HAP-1 (cell line): Measurements from ENCODE around the gene DYNLT3.

Experiments
- DNase-seq, 2 experiments: peaks; one replicate each; pipeline ENCODE4 v3.0.0-alpha.2; 2016 to 2020; ENCODE audit warnings: low spot score in 2 of 2
- H3K27me3 ChIP-seq: fragments of 250-450 bp; sonication (Bioruptor Pico); 2 replicates; pipeline ENCODE4 v1.5.1; 2020; ENCODE audit warnings: low read depth, mild to moderate bottlenecking, moderate library complexity
- H3K36me3 ChIP-seq: fragments of 250-450 bp; sonication (Bioruptor Pico); replicated peaks from 2 replicates; pipeline ENCODE4 v1.5.1; 2020; ENCODE audit warnings: mild to moderate bottlenecking
- H3K4me1 ChIP-seq: fragments of 250-450 bp; sonication (Bioruptor Pico); 2 replicates; pipeline ENCODE4 v1.5.1; 2020; ENCODE audit warnings: mild to moderate bottlenecking
- H3K4me3 ChIP-seq: fragments of 250-450 bp; sonication (Bioruptor Pico); 2 replicates; pipeline ENCODE4 v1.5.1; 2020; ENCODE audit warnings: mild to moderate bottlenecking, moderate library complexity
- H3K9me3 ChIP-seq: fragments of 250-450 bp; sonication (Bioruptor Pico); 2 replicates; pipeline ENCODE4 v1.5.1; 2020; ENCODE audit warnings: mild to moderate bottlenecking, moderate library complexity
- in situ Hi-C: fragments of 300-500 bp; cut with MboI; formaldehyde crosslinking; loops from 3 replicates; pipeline ENCODE4 v1.14.3; 2020; ENCODE audit warnings: low sequenced_read_pairs, inconsistent platforms, mixed read lengths

Gene DYNLT3

DNA sequence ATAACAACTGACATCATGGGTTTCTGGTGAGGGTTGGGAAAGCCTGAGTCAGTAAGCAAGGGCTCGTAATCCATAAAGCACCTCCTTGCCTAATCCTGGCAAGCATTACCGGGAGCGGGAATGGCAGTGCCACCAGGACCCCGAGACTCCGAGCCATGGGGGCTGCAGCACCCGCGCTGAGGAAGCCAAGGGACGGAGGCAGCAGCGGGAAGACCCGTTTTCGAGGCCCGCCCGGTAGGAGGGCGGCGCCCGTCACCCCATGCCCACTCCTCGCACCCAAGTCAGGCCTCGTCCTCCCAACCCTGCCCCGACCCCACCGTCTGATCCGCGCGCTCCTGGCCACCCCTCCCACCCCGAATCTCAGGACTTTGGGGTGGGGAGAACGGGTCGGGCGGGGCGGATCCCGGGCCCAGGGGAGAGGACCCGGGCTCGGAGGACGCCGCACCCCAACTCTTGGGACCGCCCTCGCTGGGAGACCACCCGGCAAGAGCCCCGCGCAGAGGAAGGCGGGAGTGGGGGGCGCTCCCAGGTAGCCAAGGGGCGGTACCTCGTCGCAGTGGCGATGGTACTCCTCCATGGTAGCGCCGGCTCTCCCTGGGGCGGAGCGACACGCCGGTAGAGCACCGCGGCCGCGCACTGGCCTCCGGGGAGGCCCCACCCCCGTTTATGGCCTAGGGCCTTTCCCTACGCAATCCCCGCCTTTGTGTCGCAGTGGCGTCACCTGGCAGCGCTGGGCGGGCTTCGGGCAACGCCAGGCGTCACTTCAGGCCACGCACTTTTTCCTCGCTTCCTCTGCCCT is at the start of gene DYNLT3:
Gene DYNLT3, minus strand, starts transcription at position 638 of the 799 bp plus-strand sequence. Its CDS starts 61 bp downstream, at position 577.
- DNase-seq: peak; percentile 83 to 92
- in situ Hi-C loops: no loop called here
- Histone ChIP-seq H3K4me3 (peak within 1 kb of the TSS; percentile 61), H3K27me3 (no peaks in the 10 kb centered on the region), H3K4me1 (peaks cover 6% of the 10 kb centered on the region; the same call in 1 of the 2 replicates), H3K9me3 (no peaks in the 10 kb centered on the region), H3K36me3 (no peaks in the 10 kb centered on the region)

GRCh38 chrX:37896511-37896890 is 49.1 kb upstream of the DYNLT3 start:
- Histone ChIP-seq H3K27me3 (no peaks in the 10 kb centered on the region), H3K9me3 (no peaks in the 10 kb centered on the region), H3K4me3 (no peak overlapping the region), H3K36me3 (no peaks in the 10 kb centered on the region), H3K4me1 (no peaks in the 10 kb centered on the region)
- DNase-seq: no peak
- in situ Hi-C loops: no loop called here

GRCh38 chrX:37895795-37896510 is 48.6 kb upstream of the DYNLT3 start:
- Histone ChIP-seq H3K9me3 (no peaks in the 10 kb centered on the region), H3K36me3 (no peaks in the 10 kb centered on the region), H3K4me3 (no peak overlapping the region), H3K4me1 (no peaks in the 10 kb centered on the region), H3K27me3 (no peaks in the 10 kb centered on the region)
- in situ Hi-C loops: no loop called here
- DNase-seq: no peak

- H3K27me3 ChIP-seq: no peaks in the 10 kb centered on the region
- no peak for DNase-seq
- H3K4me1 ChIP-seq: no peaks in the 10 kb centered on the region
- H3K4me3 ChIP-seq: no peak overlapping the region
- H3K9me3 ChIP-seq: no peaks in the 10 kb centered on the region
- in situ Hi-C loops: no loop called here
- H3K36me3 ChIP-seq: no peaks in the 10 kb centered on the region
Observed at GRCh38 chrX:37894725-37895124, 47.4 kb upstream of the DYNLT3 start.

DNA sequence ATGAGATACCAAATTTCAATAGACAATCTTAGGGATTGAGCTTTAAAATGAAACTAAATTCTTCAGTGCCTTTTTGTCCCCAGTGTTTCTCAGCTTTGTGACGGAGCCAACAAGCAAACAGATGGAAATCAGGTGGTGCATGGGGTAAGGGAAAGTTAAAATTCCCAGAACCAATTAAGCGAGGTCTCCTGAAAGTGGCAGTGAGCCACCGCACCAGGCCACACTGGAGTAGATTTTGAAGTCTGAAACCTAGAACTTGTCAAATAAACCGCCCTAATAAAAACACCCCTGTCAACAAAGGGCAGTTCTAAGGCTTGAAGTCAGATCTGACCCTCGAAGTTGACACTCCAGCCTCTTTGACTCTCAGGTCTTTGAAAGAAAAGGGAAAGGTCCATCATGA is 40.6 kb upstream of the DYNLT3 start:
- Histone ChIP-seq H3K27me3 (no peaks in the 10 kb centered on the region), H3K4me1 (no peaks in the 10 kb centered on the region), H3K36me3 (no peaks in the 10 kb centered on the region), H3K9me3 (no peaks in the 10 kb centered on the region), H3K4me3 (no peak overlapping the region)
- DNase-seq: no peak
- in situ Hi-C loops: no loop called here

- no peaks in the 10 kb centered on the region; the same call in 1 of the 2 replicates for H3K4me1 ChIP-seq
- no peak overlapping the region for H3K4me3 ChIP-seq
- H3K9me3 ChIP-seq: no peaks in the 10 kb centered on the region
- no peak for DNase-seq
- H3K27me3 ChIP-seq: no peaks in the 10 kb centered on the region
- no peaks in the 10 kb centered on the region for H3K36me3 ChIP-seq
- in situ Hi-C loops: no loop called here
Observed at GRCh38 chrX:37887347-37887746, 40.0 kb upstream of the DYNLT3 start.

DNA sequence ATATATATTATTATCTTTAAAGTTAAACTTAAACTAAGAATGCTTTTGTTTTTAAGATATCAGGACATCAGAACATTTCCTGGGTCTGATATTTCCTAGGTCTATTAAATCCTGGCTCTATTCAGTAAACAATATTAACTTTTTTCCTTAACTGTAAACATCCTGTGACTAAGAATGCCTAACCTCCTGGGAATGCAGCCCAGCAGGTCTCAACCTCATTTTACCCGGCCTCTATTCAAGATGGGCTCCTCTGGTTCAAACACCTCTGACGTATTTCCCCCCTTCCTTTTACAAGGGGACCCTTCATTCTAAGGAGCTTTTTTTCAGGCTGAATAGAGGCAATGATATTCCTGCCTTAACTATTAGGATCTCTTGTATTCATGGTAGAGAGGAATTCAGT is 35.8 kb upstream of the DYNLT3 start:
- in situ Hi-C loops: no loop called here
- no peaks in the 10 kb centered on the region for H3K36me3 ChIP-seq
- no peak for DNase-seq
- no peaks in the 10 kb centered on the region; the same call in 1 of the 2 replicates for H3K4me1 ChIP-seq
- H3K9me3 ChIP-seq: no peaks in the 10 kb centered on the region
- H3K27me3 ChIP-seq: no peaks in the 10 kb centered on the region
- no peak overlapping the region for H3K4me3 ChIP-seq

- H3K36me3 ChIP-seq: no peaks in the 10 kb centered on the region
- H3K4me1 ChIP-seq: no peaks in the 10 kb centered on the region; the same call in 1 of the 2 replicates
- in situ Hi-C loops: no loop called here
- H3K9me3 ChIP-seq: no peaks in the 10 kb centered on the region
- no peak overlapping the region for H3K4me3 ChIP-seq
- no peak for DNase-seq
- H3K27me3 ChIP-seq: no peaks in the 10 kb centered on the region
Observed at GRCh38 chrX:37879692-37880091, 32.3 kb upstream of the DYNLT3 start.

GRCh38 chrX:37876716-37877115 is 29.3 kb upstream of the DYNLT3 start:
- DNase-seq: no peak
- H3K27me3 ChIP-seq: 0 out of 2 replicates have a peak, but pooled peaks cover under 1% of the 10 kb centered on the region
- in situ Hi-C loops: no loop called here

GRCh38 chrX:37875675-37876074 is 28.3 kb upstream of the DYNLT3 start:
- Histone ChIP-seq H3K27me3 (0 out of 2 replicates have a peak, but pooled peaks cover 2% of the 10 kb centered on the region), H3K4me1 (no peaks in the 10 kb centered on the region), H3K9me3 (no peaks in the 10 kb centered on the region), H3K4me3 (no peak overlapping the region), H3K36me3 (no peaks in the 10 kb centered on the region)
- DNase-seq: no peak
- in situ Hi-C loops: no loop called here

More at GRCh38 chrX:37876716-37877115, 29.3 kb upstream of the DYNLT3 start:
- Histone ChIP-seq H3K9me3 (no peaks in the 10 kb centered on the region), H3K4me3 (no peak overlapping the region), H3K4me1 (no peaks in the 10 kb centered on the region), H3K36me3 (no peaks in the 10 kb centered on the region)

DNA sequence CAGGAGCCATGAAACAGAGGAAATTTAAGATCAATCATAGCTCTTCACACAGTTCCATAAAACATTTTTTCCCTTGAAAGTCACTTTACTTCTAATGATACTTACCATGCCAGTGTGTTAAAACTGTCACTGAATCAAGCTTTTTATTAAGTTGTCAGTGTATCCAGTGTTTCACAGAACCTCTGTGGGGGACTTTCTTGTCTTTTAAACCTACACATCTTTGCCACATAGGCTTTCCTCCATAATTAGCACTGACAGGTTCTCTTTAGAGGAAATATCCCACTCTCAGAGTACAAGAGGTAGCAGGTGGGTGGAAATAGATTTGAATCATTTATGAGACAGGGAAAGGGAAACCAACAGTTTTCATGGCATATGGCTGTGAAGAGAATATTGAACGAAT is 25.8 kb upstream of the DYNLT3 start:
- in situ Hi-C loops: no loop called here
- no peak for DNase-seq
- 0 out of 2 replicates have a peak, but pooled peaks cover 2% of the 10 kb centered on the region for H3K27me3 ChIP-seq
- no peaks in the 10 kb centered on the region for H3K9me3 ChIP-seq
- no peaks in the 10 kb centered on the region for H3K36me3 ChIP-seq
- H3K4me1 ChIP-seq: no peaks in the 10 kb centered on the region
- H3K4me3 ChIP-seq: no peak overlapping the region

GRCh38 chrX:37872303-37872655 is 24.9 kb upstream of the DYNLT3 start:
- no peaks in the 10 kb centered on the region for H3K9me3 ChIP-seq
- no peak for DNase-seq
- H3K4me1 ChIP-seq: no peaks in the 10 kb centered on the region
- H3K36me3 ChIP-seq: no peaks in the 10 kb centered on the region
- in situ Hi-C loops: no loop called here
- H3K4me3 ChIP-seq: no peak overlapping the region
- H3K27me3 ChIP-seq: 0 out of 2 replicates have a peak, but pooled peaks cover 2% of the 10 kb centered on the region

GRCh38 chrX:37871626-37872302 is 24.4 kb upstream of the DYNLT3 start:
- H3K4me1 ChIP-seq: no peaks in the 10 kb centered on the region
- H3K9me3 ChIP-seq: no peaks in the 10 kb centered on the region
- no peak overlapping the region for H3K4me3 ChIP-seq
- H3K36me3 ChIP-seq: no peaks in the 10 kb centered on the region
- H3K27me3 ChIP-seq: 0 out of 2 replicates have a peak, but pooled peaks cover 2% of the 10 kb centered on the region
- in situ Hi-C loops: no loop called here
- no peak for DNase-seq
